Measurements from ENCODE around the gene CRYBG1. TPM values are rescaled to one million over a fixed set of nuclear protein-coding genes. Genes with fewer than 3 reads are reported as not detected.

The CRYBG1 gene
- total and polyA plus RNA-seq, 2 experiments from 2014 or later, result 3.2 to 10.0 TPM

- peak; percentile 23 for DNase-seq (ENCODE audit: low spot score)
- Histone ChIP-seq H3K27ac (no peak overlapping the region), H2AFZ (no peak overlapping the region), H3K4me2 (no peak overlapping the region), H3K4me3 (no peak overlapping the region), H4K20me1 (ENCODE audit: insufficient read depth, poor library complexity, severe bottlenecking) (no peaks in the 10 kb centered on the region), H3K27me3 (no peaks in the 10 kb centered on the region), H3K4me1 (ENCODE audit: insufficient read depth) (no peaks in the 10 kb centered on the region), H3K9me3 (ENCODE audit: low read depth) (no peaks in the 10 kb centered on the region), H3K79me2 (no peaks in the 10 kb centered on the region), H3K36me3 (replicated peaks; ENCODE audit: insufficient read depth, low read depth) (no peaks in the 10 kb centered on the region), H3K9me2 (replicated peaks; ENCODE audit: insufficient read depth) (no peaks in the 10 kb centered on the region)
- TF ChIP-seq EZH2 (IDR thresholded peaks at IDR 0.05; ENCODE audit: borderline replicate concordance), result no peak
- TF ChIP-seq EZH2phosphoT487 (IDR thresholded peaks at IDR 0.05; ENCODE audit: low read depth, severe bottlenecking, unreplicated experiment), result no peak
- no peak for TF ChIP-seq CTCF (IDR thresholded peaks at IDR 0.05; ENCODE audit: poor library complexity)
- whole genome bisulfite sequencing (ENCODE audit: low lambda C conversion rate, missing lambda C conversion rate), result 76% methylated on average over 7 of the region's 7 CpGs
Measured at GRCh38 chr6:106560996-106561685, 200.6 kb downstream of the CRYBG1 start.

GRCh38 chr6:106561686-106562405 is 201.3 kb downstream of the CRYBG1 start:
- DNase-seq (ENCODE audit: low spot score), result no peak
- Histone ChIP-seq H3K4me1 (ENCODE audit: insufficient read depth) (no peaks in the 10 kb centered on the region), H3K27me3 (no peaks in the 10 kb centered on the region), H3K36me3 (replicated peaks; ENCODE audit: insufficient read depth, low read depth) (no peaks in the 10 kb centered on the region), H4K20me1 (ENCODE audit: insufficient read depth, poor library complexity, severe bottlenecking) (no peaks in the 10 kb centered on the region), H2AFZ (no peak overlapping the region), H3K27ac (peak overlapping the region; percentile 11), H3K4me3 (no peak overlapping the region), H3K4me2 (no peak overlapping the region), H3K79me2 (no peaks in the 10 kb centered on the region), H3K9me2 (replicated peaks; ENCODE audit: insufficient read depth) (no peaks in the 10 kb centered on the region), H3K9me3 (ENCODE audit: low read depth) (no peaks in the 10 kb centered on the region)
- 60% methylated on average over 6 of the region's 6 CpGs for WGBS (ENCODE audit: low lambda C conversion rate, missing lambda C conversion rate)
- no peak for TF ChIP-seq EZH2phosphoT487 (IDR thresholded peaks at IDR 0.05; ENCODE audit: low read depth, severe bottlenecking, unreplicated experiment)
- no peak for TF ChIP-seq EZH2 (IDR thresholded peaks at IDR 0.05; ENCODE audit: borderline replicate concordance)
- TF ChIP-seq CTCF (IDR thresholded peaks at IDR 0.05; ENCODE audit: poor library complexity), result no peak

- Histone ChIP-seq H3K79me2 (no peaks in the 10 kb centered on the region), H3K27me3 (no peaks in the 10 kb centered on the region), H3K4me1 (ENCODE audit: insufficient read depth) (no peaks in the 10 kb centered on the region), H3K9me2 (replicated peaks; ENCODE audit: insufficient read depth) (no peaks in the 10 kb centered on the region), H3K27ac (no peak overlapping the region), H3K9me3 (ENCODE audit: low read depth) (no peaks in the 10 kb centered on the region), H3K36me3 (replicated peaks; ENCODE audit: insufficient read depth, low read depth) (no peaks in the 10 kb centered on the region), H2AFZ (no peak overlapping the region), H3K4me2 (no peak overlapping the region), H4K20me1 (ENCODE audit: insufficient read depth, poor library complexity, severe bottlenecking) (no peaks in the 10 kb centered on the region), H3K4me3 (no peak overlapping the region)
- DNase-seq (ENCODE audit: low spot score), result no peak
- 59% methylated on average over 2 of the region's 2 CpGs for WGBS (ENCODE audit: low lambda C conversion rate, missing lambda C conversion rate)
- TF ChIP-seq CTCF (IDR thresholded peaks at IDR 0.05; ENCODE audit: poor library complexity), result no peak
- no peak for TF ChIP-seq EZH2 (IDR thresholded peaks at IDR 0.05; ENCODE audit: borderline replicate concordance)
- no peak for TF ChIP-seq EZH2phosphoT487 (IDR thresholded peaks at IDR 0.05; ENCODE audit: low read depth, severe bottlenecking, unreplicated experiment)
Measured at GRCh38 chr6:106563614-106564013, 203.1 kb downstream of the CRYBG1 start.
